Activated CD4-positive, CD25-positive, alpha-beta regulatory T cell treated with anti-CD3 and anti-CD28 coated beads, Interleukin-2, amount 50 U/mL, for 72 hours (primary cell): ENCODE measurements around the gene NUP85.
"Not testable (repeated sequence)": the region's sequence is repeated elsewhere in the genome, so short reads cannot be mapped to it uniquely, and the experiment has no call there.

Experiments
- DNase-seq: peaks from one replicate; pipeline ENCODE4 v3.0.0; 2021

NUP85 gene, protein sequence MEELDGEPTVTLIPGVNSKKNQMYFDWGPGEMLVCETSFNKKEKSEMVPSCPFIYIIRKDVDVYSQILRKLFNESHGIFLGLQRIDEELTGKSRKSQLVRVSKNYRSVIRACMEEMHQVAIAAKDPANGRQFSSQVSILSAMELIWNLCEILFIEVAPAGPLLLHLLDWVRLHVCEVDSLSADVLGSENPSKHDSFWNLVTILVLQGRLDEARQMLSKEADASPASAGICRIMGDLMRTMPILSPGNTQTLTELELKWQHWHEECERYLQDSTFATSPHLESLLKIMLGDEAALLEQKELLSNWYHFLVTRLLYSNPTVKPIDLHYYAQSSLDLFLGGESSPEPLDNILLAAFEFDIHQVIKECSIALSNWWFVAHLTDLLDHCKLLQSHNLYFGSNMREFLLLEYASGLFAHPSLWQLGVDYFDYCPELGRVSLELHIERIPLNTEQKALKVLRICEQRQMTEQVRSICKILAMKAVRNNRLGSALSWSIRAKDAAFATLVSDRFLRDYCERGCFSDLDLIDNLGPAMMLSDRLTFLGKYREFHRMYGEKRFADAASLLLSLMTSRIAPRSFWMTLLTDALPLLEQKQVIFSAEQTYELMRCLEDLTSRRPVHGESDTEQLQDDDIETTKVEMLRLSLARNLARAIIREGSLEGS

DNA sequence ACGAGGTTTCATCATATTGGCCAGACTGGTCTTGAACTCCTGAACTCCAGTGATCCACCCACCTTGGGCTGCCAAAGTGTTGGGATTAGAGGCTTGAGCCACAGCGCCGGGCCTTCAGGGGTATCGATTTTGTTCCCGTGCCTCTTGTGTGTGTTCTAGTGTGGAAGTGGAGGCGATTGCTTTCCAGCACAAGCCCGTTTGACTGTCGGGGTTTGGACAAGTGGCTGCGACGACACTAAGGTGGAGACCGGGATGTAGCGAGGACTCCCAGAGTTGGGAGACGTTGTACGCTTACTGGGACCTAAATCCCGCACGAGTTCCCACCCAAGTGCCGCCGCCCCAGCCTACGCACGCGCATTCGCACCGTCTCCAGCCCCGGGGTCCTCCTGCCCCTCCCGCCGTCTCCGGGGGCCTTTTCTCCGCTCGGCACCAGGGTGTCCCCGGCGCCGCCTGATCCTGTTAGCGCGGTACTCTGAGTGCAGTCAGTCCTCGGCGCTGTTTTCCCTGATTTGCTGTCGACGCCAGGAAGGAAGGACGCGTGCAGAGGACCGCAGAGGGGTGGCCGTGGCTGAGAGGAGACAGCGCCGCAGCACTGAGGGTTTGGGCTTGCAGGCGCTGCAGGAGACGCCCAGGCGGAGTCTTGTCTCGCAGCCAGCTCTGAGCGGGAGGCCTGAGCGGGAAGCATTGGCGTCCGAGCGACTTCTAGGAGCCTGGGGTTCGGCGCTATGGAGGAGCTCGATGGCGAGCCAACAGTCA is at the start of gene NUP85:
Gene NUP85, plus strand, starts transcription at position 643 of the 756 bp plus-strand sequence. Its CDS starts 83 bp downstream, at position 726.
- peak; percentile 94 for DNase-seq

DNA sequence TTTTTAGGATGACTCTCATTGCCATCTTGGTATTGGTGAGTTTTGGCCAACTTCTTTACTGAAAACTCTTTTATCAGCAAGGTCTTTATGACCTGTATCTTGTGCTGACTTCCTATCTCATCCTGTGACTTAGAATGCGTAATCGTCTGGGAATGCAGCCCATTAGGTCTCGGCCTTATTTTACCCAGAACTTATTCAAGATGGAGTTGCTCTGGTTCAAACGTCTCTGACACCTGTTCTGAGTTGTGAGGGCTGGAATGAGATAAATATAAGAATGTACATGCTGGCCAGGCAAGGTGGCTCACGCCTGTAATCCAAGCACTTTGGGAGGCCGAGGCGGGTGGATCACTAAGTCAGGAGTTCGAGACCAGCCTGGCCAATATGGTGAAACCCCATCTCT is 47.0 kb upstream of the NUP85 start:
- DNase-seq = peak; percentile 25

DNA sequence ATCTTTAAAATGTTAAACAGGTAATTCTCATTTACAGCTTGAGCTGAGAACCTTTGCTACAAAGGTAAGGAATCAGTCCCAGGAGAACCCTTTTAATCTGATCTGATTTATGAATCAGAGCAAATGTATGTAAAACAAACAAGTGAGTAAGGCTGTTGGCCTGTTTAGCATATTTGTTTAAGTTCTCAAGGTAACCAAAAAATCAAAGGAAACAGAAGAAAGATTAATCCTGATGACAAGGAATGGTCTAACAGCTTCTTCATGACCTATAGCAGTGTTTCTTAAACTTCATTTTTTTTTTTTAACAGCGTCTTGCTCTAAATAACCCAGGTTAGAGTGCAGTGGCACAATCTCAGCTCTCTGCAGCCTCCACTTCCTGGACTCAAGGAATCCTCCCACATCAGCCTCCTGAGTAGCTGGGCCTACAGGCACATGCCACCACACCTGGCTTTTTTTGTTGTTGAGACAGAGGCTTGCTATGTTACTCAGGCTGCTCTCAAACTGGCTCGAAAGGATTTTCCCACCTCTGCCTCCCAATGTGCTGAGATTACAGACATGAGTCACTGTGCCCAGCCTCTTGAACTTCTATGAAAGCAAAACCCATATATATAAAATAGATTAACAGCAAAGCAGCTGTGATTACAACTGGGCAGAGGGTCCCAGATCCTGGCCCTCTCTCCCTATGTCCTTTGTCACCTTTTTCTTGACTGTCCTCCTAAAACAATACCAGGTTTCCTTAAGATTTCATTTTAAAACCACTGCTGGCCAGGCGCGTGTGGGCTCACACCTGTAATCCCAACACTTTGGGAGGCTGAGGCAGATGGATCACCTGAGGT is 46.1 kb upstream of the NUP85 start:
- DNase-seq = peak; percentile 12

DNA sequence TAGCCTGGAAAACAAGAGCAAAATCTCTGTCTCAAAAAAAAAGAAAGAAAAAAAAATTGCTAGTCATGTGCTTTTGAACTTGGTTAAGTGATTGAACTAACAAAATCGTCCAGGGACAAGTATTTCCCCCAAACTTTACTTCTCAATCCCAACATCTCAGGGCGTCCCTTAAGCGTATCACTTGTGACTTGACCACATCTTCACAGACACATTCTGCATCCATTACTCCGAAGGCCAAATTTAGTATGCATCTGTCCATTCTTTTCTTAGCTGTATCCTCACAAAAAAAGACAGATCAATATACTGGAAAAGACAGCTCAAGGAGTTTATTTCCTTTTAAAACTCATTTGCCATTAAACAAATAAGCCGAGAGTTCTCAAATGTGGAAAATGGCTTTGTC is 45.3 kb upstream of the NUP85 start:
- DNase-seq = no peak

DNA sequence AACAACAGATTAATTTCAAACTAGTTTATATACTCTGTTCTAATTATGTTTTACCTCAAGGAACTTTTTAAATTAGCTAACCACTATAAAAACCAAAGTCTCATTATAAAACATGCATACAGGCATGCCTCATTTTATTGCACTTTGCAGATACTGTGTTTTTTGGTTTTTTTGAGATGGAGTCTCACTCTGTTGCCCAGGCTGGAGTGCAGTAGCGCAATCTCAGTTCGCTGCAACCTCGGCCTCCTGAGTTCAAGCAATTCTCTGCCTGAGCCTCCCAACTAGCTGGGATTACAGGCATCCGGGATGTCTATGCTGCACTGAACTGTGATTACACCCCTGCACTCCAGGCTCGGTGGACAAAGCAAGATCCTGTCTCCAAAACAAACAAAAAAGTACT is 42.4 kb upstream of the NUP85 start:
- no peak for DNase-seq

DNA sequence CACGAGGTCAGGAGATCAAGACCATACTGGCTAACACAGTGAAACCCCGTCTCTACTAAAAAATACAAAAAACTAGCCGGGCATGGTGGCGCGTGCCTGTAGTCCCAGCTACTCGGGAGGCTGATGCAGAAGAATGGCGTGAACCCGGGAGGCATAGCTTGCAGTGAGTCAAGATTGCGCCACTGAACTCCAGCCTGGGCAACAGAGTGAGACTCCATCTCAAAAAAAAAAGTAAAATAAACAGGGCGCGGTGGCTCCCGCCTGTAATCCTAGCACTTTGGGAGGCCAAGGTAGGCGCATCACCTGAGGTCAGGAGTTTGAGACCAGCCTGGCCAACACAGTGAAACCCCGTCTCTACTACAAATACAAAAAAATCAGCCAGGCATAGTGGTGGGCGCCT is 40.9 kb upstream of the NUP85 start:
- DNase-seq = not testable (repeated sequence)

DNA sequence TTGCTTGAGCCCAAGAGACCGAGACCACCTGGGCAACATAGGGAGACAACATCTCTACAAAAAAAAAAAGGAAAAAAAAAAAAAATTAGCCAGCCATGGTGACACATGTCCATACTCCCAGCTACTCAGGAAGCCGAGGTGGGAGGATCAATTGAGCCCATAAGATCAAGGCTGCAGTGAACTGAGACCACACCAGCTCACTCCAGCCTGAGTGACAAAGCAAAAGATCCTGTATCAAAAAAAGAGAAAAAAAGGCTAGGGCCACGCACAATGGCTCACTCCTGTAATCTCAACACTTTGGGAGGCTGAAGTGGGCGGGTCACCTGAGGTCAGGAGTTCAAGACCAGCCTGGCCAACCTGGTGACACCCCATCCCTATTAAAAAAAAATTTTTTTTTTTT is 36.5 kb upstream of the NUP85 start:
- no peak for DNase-seq

DNA sequence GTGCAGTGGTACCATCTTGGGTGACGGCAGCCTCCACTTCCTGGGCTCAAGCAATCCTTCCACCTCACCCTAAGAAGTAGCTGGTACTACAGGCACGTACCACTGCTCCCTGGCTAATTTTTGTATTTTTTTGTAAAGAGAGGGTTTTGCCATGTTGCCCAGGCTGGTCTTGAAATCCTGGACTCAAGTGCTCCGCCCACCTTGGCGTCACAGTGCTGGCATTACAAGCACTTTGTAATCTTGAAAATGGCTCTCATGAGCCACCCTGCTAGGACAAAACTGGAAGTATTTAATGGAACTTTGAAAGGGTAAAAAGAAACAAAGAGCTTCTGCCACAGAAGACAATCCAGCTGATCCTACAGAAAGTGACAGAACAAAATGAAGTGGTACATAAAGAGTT is 32.0 kb upstream of the NUP85 start:
- no peak for DNase-seq

DNA sequence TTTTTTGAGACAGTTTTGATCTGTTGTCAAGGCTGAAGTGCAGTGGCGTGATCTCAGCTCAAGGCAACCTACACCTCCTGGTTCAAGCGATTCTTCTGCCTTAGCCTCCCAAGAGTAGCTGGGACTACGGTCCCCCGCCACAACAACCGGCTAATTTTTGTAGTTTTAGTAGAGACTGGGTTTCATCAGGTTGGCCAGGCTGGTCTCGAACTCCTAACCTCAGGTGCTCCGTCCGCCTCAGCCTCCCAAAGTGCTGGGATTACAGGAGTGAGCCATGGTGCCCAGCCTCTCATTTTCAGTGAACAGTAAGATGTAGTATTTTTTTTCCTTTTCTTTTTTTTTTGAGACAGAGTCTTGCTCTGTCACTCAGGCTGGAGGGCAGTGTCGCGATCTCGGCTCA is 30.5 kb upstream of the NUP85 start:
- DNase-seq = no peak

DNA sequence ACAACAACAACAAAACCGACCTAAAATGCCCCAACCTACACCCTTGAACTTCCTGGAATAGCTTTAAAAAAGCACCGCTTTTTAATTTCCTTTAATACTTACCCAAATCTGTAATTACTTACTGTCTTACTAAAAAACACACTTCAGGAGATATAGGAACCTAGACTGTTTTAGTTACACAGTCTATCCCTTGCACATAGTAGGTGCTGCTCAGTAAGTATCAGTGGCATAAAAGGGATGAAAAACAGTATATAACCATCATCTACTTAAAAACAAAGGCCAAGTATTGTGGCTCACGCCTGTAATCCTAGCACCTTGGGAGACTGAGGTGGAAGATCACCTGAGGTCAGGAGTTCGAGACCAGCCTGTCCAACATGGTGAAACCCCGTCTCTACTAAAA is 28.9 kb upstream of the NUP85 start:
- no peak for DNase-seq

DNA sequence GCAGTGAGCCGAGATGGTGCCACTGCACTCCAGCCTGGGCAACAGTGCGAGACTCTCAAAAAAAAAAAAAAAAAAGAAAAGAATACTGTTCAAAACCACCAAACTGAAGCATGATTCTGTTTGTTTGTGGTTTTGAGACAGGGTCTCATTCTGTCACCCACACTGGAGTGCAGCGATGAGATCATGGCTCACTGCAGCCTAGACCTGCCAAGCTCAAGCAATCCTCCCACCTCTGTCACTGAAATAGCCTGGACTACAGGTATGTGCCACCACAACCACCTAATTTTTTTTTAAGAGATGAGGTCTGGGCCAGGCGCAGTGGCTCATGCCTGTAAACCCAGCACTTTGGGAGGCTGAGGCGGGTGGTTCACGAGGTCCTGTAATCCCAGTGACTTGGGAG is 27.0 kb upstream of the NUP85 start:
- no peak for DNase-seq

DNA sequence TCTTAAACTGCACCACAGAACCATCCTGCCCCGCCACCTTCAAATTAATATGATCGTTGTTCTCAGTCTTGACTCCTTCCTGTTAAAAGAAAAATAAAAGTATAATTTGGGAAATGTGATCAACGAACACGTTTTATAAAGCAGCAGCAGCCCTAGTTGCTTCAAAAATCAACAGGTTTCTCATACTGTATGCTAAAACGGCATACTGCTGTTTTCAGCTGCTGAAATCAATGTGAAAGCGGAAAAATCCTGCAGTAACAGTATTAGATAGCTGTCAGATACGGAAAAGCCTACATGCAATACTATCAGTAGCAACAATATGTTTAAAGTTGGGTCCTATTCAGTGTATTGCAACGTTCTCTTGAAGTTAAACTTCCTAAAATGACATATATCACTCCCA is 24.4 kb upstream of the NUP85 start:
- DNase-seq = no peak

DNA sequence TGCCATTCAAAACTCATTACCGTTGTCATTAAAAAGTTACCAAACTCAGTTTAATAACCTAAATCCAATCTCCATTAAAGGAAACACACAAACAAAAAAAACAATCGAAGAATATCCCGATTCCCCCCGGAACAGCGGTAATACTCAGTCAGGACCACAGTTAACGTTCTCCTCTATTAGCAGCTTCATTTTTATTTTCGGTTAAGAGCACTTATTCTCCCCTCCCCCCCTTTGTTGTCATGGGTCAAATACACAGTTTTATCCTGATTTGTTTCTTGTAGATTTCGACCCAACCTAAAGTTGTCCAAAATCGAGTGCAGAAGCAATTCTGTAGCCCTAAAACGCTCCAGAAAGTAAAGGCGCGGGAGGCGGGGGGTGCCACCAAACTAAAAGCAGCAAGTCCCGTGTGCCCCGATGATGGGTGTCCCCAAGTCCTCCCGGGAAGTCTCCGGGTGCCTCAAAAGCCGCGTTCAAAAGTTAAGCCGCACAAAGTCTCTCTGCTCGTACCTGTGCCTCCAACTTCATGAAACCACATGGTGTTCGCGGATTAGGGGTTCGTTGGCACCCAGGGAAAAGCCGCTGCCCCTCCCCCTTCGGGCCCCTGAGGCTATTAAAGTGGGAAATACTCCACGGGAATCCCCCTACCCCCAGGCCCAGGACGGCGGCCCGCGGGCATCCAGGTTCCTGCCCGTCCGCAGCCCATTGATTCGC is 23.7 kb upstream of the NUP85 start:
- DNase-seq = peak; percentile 54

DNA sequence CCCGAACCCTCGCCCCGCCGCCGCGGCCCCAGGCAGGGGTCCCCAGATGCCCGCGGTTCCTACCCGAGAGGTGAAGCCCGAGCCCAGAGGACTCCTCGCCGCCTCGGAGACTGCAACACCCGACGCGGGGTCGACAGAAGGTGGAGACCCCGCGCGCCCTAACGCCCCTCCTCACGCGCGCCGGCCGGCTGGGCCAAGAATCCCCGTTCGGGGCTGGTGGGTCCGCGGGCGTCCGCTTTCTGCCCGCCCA is 23.2 kb upstream of the NUP85 start:
- no peak for DNase-seq

DNA sequence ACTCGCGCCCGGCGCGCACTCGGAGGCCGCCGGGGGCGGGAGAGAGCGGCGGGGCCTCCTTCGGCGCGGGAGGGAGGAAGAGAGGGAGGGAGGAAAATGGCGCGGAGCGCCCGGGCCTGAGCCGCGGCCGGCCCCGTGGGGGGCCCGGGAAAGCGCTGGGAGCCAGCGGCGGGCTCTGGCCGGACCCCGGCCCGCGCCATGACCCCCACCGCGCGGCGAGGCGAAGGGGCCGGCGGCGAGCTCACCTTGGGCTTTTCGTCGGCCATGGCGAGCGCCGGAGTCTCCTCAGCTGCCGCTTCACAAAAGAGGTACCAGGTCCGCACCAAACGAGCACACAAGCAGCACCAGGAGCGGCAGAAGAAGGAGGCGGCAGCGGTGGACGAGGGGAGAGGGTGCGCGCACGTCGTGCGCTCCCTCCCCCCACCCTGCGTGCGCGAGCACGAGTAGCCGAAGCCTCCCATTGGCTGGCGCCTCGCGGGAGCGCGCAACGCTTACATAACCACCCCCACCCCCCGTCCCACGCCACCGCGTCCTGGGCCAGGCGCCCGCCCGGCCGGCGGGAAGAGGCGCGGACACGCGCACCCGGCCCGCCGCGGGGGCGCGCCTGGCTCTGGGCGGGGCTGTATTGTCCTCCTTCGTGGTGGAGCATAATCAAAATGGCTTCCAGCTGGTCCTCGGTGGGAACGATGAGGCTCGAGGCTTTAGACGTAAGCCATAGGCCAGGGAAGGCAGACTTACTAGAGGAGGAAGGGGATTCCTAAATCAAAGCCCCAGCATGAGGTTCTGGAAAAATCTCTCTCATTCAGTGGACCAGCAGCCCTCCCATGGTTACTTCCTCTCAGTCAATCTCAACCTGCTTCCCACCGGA is 22.7 kb upstream of the NUP85 start, which contains the start of gene SUMO2:
Gene SUMO2, minus strand, starts transcription at position 391 of the 868 bp plus-strand sequence. Its CDS starts 125 bp downstream, at position 266.
- peak; percentile 96 for DNase-seq

DNA sequence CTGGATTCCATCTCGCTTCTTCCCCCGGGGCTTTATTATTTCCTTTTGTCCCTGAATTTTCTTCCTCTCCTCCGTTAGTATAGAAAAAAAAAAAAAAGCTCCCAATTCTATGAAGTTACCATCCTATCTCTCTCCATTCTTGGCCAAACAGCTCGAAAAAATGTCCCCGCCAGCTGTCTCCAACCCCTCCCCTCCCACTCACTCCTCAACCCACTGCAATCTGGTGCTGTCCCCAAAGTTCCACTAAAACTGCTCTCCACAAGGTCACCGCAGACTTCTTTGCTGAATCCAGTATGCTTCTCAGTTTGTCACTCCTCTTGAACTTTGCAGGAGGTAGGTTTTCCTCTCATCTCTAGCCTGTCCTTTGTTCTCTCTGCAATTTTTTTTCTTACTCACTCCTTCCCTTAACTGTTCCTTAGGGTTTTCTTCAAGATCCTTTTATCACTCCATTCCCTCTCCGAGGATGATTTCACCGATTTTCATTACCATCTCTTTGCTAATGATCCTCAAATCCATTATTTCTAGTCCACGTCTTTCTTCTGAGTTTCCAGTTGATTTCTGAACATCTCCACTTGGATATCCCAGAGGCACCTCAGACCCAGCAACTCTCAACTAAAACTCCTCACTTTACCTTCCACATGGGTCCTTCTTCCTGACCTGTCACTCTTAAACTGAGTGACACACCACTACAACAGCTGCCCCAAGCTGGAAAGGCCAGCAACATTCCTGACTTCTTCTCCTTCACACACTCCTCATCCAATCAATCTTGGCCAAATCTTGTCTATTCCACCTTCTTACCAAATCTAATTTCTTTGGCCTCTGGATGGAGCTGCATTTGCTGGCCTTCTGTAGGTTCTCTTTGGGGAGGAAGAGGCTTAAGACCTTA is 21.2 kb upstream of the NUP85 start:
- DNase-seq = no peak

DNA sequence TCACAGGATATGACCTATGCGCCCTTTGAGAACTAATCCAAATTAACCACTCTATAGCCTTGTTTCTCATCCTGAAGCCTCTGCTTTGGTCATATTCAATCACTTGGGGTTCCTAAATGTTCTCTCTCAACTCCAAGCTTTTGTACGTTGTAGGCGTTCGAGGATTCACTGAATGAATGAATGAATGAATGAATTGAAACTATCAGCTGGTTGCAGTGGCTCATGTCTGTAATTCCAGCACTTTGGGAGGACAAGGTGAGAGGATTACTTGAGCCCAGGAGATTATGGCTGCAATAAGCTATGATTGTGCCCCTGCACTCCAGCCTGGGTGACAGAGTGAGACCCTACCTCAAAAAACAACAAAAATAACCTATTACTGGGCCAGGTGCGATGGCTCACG is 16.9 kb upstream of the NUP85 start:
- no peak for DNase-seq

DNA sequence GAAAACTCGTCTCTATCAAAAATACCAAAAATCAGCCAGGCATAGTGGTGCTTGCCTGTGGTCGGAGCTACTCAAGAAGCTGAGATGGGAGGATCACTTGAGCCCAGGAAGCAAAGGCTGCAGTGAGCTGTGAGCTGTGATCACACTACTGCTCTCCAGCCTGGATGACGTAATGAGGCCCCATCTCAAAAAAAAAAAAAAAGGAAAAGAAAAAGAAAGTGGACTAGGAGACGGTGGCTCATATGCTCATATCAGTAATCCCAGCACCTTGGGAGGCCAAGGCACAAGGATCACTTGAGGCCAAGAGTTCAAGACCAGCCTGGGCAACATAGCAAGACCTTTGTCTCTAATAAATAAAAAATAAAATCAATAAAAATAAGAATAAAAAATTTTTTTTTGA is 13.9 kb upstream of the NUP85 start:
- DNase-seq = no peak

DNA sequence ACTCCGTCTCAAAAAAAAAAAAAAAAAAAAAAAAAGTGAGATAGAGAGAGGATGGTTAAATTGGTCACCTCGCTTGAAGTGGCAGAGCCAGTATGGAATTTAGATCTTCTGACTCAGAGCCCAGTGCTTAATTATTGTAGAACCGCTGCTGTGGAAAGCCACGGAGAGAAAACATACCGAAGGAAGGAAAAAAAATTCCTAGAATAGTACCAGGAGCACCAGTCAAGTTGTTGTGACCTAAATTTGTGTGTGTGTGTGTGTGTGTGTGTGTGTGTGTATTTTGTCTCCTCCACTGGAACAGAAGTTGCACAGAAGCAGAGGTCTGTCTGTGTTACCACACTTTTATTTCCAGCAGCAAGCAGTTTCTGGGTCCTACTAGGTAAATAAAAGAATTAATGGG is 10.6 kb upstream of the NUP85 start:
- DNase-seq = no peak

DNA sequence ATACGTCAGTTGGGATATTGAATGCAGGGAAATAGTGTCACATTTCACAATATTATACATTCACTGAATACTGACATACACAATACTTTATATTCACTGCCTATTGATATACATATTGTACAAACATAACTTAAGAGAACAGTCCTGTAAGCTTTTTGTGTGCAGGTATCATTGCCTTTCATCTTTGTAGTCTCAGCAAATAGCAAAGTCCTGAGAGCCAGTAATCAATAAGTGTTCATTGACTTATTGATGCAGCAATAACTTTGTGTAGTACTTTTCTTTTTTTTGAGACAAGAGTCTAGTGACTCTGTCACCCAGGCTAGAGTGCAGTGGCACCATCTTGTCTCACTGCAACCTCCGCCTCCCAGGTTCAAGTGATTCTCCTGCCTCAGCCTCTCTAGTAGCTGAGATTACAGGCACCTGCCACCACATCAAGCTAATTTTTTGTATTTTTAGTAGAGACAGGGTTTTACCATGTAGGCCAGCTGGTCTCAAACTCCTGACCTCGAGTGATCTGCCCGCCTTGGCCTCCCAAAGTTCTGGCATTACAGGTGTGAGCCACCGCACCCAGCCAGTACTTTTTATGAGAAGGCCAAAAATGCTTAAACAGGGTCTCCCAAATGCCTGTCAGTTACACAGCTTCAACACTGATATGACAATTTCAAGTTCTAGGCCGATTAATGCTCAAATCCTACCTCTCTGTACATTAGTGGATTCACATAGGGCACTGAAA is 5.4 kb upstream of the NUP85 start:
- no peak for DNase-seq
